OCI-LY1 (cell line): Measurements from ENCODE around the gene KCNA10.

Source experiments
- CTCF ChIP-seq: fragments of 200-600 bp; sonication (generic), shearing (Covaris generic); IDR thresholded peaks from 2 replicates; pipeline ENCODE4 v1.5.1; 2017; ENCODE audit warnings: mild to moderate bottlenecking, antibody characterized with exemption, low read length, moderate library complexity, mixed read lengths
- EZH2 ChIP-seq: fragments of 200-600 bp; sonication (generic), shearing (Covaris generic); IDR thresholded peaks from 2 replicates; pipeline ENCODE4 v1.8.0; 2017; ENCODE audit warnings: borderline replicate concordance, mixed run types, mild to moderate bottlenecking, antibody characterized with exemption, low read length, moderate library complexity, mixed read lengths

- TF ChIP-seq CTCF: no peak
- no peak for TF ChIP-seq EZH2
Observed at GRCh38 chr1:110487726-110488125, 31.2 kb downstream of the KCNA10 start.
